ENCODE measurements around the gene CXCR5. TPM values are rescaled to one million over a fixed set of nuclear protein-coding genes. Genes with fewer than 3 reads are reported as not detected.

Gene CXCR5
- total RNA-seq, 1 experiment from 2014 or later = not detected

Small RNAs within 50 kb of the gene (microRNA-seq; reads per million reads assigned to microRNA genes)
- gene MIR4492 = not detected

Other genes with a start within 250 kb of the CXCR5 start
- not detected in 2 replicates for gene TREH, start 204.2 kb upstream of the CXCR5 start, total RNA-seq (2022)
- gene DDX6, start 92.7 kb upstream of the CXCR5 start, total RNA-seq (2022) = 111 and 143 TPM in 2 replicates
- gene BCL9L, start 42.0 kb downstream of the CXCR5 start, total RNA-seq (2022) = 91.6 and 121 TPM in 2 replicates
- gene UPK2, start 72.4 kb downstream of the CXCR5 start, total RNA-seq (2022) = not detected in 2 replicates
- not detected in 2 replicates for gene FOXR1, start 87.9 kb downstream of the CXCR5 start, total RNA-seq (2022)
- gene CENATAC, start 114.2 kb downstream of the CXCR5 start, total RNA-seq (2022) = 48.0 and 49.0 TPM in 2 replicates
- gene RPS25, start 134.5 kb downstream of the CXCR5 start, total RNA-seq (2022) = 1,252 and 1,255 TPM in 2 replicates
- gene TRAPPC4, start 134.9 kb downstream of the CXCR5 start, total RNA-seq (2022) = 78.6 and 96.5 TPM in 2 replicates
- 6.8 and 10.0 TPM in 2 replicates for gene SLC37A4, start 147.0 kb downstream of the CXCR5 start, total RNA-seq (2022)
- 398 and 664 TPM in 2 replicates for gene HYOU1, start 173.3 kb downstream of the CXCR5 start, total RNA-seq (2022)
- gene VPS11, start 183.9 kb downstream of the CXCR5 start, total RNA-seq (2022) = 16.2 and 21.8 TPM in 2 replicates
- 38.4 and 51.3 TPM in 2 replicates for gene HMBS, start 201.0 kb downstream of the CXCR5 start, total RNA-seq (2022)
- 55.6 and 58.8 TPM in 2 replicates for gene DPAGT1, start 218.0 kb downstream of the CXCR5 start, total RNA-seq (2022)
- gene C2CD2L, start 223.5 kb downstream of the CXCR5 start, total RNA-seq (2022) = 13.5 and 15.4 TPM in 2 replicates
- gene HINFP, start 237.7 kb downstream of the CXCR5 start, total RNA-seq (2022) = 23.4 and 26.2 TPM in 2 replicates

All from MCF 10A (cell line).